ENCODE measurements around the gene NRXN3.

GRCh38 chr14:79332504-79333197, 1162.5 kb downstream of the NRXN3 start:
- no peak for TF ChIP-seq POLR2A (IDR thresholded peaks at IDR 0.05)
- TF ChIP-seq, protein P1, sequence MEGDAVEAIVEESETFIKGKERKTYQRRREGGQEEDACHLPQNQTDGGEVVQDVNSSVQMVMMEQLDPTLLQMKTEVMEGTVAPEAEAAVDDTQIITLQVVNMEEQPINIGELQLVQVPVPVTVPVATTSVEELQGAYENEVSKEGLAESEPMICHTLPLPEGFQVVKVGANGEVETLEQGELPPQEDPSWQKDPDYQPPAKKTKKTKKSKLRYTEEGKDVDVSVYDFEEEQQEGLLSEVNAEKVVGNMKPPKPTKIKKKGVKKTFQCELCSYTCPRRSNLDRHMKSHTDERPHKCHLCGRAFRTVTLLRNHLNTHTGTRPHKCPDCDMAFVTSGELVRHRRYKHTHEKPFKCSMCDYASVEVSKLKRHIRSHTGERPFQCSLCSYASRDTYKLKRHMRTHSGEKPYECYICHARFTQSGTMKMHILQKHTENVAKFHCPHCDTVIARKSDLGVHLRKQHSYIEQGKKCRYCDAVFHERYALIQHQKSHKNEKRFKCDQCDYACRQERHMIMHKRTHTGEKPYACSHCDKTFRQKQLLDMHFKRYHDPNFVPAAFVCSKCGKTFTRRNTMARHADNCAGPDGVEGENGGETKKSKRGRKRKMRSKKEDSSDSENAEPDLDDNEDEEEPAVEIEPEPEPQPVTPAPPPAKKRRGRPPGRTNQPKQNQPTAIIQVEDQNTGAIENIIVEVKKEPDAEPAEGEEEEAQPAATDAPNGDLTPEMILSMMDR (IDR thresholded peaks at IDR 0.05) = no peak

Measured in heart left ventricle (tissue), 13 donors.